HEK293 (cell line): ENCODE measurements around the gene WASHC4.

Source experiments
- CTCF ChIP-seq: fragments of 450-650 bp; formaldehyde crosslinking; IDR thresholded peaks from 2 replicates; pipeline ENCODE4 v1.5.1; 2016; ENCODE audit warnings: missing biosample characterization, missing genetic modification characterization
- TCF7L2 ChIP-seq: IDR thresholded peaks from 2 replicates; pipeline ENCODE4 v1.6.1; 2011; ENCODE audit warnings: low read depth, mild to moderate bottlenecking, inconsistent platforms, low read length, moderate library complexity, borderline replicate concordance
- YY1 ChIP-seq: fragments of 450-650 bp; formaldehyde crosslinking; IDR thresholded peaks from 2 replicates; pipeline ENCODE4 v1.5.1; 2018; ENCODE audit warnings: missing biosample characterization, missing genetic modification characterization
- TF ChIP-seq, protein P1 (sequence below): fragments of 450-650 bp; formaldehyde crosslinking; IDR thresholded peaks from 2 replicates; pipeline ENCODE4 v1.5.1; 2017; ENCODE audit warnings: missing biosample characterization, missing genetic modification characterization

GRCh38 chr12:105090361-105090760, 17.2 kb upstream of the WASHC4 start:
- TF ChIP-seq, protein P1, sequence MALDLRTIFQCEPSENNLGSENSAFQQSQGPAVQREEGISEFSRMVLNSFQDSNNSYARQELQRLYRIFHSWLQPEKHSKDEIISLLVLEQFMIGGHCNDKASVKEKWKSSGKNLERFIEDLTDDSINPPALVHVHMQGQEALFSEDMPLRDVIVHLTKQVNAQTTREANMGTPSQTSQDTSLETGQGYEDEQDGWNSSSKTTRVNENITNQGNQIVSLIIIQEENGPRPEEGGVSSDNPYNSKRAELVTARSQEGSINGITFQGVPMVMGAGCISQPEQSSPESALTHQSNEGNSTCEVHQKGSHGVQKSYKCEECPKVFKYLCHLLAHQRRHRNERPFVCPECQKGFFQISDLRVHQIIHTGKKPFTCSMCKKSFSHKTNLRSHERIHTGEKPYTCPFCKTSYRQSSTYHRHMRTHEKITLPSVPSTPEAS (tag by site-specific recombination): no peak
- TF ChIP-seq CTCF (tag by site-specific recombination) (no peak), YY1 (no peak), TCF7L2 (no peak)
